SW480 (cell line): ENCODE results near the gene PPTC7.
A peak's percentile ranks its signal among the peaks of the same experiment; 100 is the strongest.
"Not testable (repeated sequence)": the region's sequence is repeated elsewhere in the genome, so short reads cannot be mapped to it uniquely, and the experiment has no call there.

Source experiments
- DNase-seq: peaks from one replicate; pipeline ENCODE4 v3.0.0-alpha.2; 2016; ENCODE audit warnings: low spot score

The PPTC7 gene

GRCh38 chr12:110585231-110585799, 2.2 kb upstream of the PPTC7 start:
- DNase-seq, result no peak

DNA sequence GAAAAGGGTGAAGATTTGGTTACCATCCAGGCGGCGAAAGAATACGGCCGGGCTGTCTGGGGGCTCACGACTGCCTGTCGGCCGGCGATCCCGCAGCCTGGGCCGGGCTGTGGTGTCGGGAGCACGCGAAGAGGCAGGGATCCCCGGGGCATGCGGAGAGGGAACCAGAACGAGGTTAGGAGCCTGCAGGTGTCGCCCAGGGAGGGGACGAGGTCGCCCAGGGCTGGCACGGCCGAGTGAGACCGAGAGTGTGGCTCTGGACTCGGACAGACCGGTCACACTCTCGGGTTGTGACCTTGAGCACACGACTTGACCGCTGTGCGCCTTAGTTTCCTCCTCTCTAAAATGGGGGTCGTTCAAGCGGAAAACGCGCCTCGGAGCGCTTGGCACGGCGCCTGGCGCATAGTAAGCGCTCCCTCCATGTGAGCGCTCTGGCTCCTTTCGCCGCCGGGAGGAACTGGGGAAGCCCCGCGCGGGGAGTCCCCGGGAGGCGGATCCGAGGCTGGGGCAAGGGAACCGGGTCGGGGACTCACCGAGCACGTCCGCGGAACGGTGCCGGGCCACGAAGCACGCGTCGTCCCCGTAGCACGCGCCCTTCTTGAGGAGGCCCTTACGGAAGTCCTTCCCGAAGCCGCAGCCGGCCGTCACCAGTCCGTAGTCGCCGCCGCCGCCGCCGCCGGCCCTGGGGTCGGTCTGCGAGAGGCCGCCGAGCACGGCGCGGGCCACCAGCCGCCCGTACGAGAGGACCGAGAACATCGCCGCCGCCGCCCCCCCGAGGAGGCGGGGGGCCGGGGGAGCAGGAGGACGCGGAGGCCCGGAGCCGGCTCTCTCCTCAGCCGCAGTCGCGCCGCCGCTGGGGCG, 612 bp downstream of the PPTC7 start:
- peak; percentile 46 for DNase-seq

GRCh38 chr12:110581931-110582275, 1.2 kb downstream of the PPTC7 start:
- peak; percentile 38 for DNase-seq

GRCh38 chr12:110579535-110580253, 3.4 kb downstream of the PPTC7 start:
- DNase-seq, result no peak

DNA sequence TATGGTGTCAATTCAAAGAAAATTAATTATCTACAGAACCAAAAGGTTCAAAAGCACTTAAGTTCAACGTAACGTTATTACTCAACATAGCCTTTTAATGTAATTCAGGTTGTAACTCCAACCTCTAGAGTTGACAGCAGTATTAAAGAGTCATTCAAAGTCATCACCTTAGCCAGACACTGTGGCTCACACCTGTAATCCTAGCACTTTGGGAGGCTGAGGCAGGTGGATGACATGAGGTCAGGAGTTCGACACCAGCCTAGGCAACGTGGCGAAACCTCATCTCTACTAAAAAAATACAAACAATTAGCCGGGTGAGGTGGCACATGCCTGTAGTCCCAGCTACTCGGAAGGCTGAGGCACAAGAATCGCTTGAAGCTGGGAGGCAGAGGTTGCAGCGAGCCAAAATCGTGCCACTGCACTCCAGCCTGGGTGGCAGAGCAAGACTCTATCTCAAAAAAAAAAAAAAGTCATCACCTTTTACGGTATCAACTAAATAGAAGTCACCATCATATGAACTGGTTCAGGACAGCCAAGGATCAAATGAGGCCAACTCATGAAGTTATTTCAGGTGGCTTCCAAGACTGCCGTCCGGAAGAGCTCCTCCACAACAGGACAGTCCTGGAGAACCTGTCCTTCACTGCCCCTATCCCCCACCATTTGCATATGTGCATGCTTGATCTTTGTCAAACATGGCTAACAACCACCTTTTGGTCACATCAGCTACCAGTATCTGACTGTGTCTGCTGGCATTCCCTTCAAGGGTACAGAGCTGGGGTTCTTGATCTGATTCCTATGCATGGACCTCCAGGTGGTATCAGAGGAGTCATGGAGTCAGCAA, 4.2 kb downstream of the PPTC7 start:
- DNase-seq, result peak; percentile 59

DNA sequence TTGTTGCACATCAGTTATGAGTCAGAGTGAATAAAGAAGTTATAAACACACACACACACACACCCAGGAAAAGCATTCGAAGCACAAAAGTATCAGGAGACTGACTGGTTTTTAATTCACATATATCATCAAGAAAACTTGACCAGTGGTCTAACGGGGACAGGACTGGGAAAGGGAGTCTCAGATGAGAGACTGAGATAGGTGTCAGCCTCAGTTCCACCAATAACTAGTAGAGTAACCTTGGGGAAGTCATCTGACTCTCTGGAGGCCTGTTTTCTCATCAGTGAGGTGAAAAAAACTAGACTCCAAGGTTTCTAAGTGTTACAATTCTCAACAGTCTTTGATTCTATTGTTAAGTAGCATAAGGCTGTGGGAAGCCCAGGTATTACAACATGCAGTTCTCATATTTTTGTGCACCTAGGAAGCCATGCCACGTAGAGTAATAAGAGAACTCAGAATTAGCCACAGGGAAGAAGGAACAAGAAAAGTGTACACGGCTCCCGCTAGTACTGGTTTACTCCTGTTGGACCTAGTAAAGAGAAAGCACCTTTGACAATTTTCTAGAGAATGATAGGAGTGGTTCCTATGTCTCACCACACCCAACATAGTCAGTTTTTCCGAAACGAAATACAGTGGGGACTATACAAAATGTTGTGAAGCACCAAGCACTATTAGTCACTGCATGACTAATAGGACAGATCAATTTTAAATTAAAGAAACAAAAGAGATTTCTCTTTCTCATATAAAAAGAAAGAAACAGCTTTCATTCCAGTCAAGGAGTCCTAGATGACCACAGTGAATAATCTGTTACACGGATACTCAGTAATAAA, 5.0 kb downstream of the PPTC7 start:
- peak; percentile 88 for DNase-seq

GRCh38 chr12:110576504-110576903, 6.6 kb downstream of the PPTC7 start:
- DNase-seq, result no peak

- DNase-seq, result peak; percentile 49
Observed at GRCh38 chr12:110575326-110575725, 7.8 kb downstream of the PPTC7 start.

DNA sequence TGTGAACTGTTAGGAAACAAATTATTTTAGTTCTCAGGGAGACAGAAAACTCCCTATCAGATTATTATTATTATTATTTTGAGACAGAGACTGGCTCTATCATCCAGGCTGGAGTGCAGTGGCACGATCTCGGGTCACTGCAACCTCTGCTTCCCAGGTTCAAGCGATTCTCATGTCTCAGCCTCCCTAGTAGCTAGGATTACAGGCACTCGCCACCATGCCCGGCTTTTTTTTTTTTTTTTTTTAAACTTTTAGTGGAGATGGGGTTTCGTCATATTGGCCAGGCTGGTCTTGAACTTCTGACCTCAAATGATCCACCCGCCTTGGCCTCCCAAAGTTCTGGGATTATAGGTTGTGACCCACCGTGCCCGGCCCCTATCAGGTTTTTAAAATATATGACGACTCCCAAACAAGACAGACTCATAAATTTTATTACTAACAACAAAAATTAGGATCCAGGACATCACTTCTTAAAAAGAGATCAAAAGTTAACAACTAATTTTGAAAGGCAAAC, 8.3 kb downstream of the PPTC7 start:
- not testable (repeated sequence) for DNase-seq

- DNase-seq, result no peak
Observed at GRCh38 chr12:110574044-110574443, 9.1 kb downstream of the PPTC7 start.

- not testable (repeated sequence) for DNase-seq
Observed at GRCh38 chr12:110570798-110571197, 12.3 kb downstream of the PPTC7 start.

- DNase-seq, result not testable (repeated sequence)
Observed at GRCh38 chr12:110569838-110570237, 13.3 kb downstream of the PPTC7 start.

- DNase-seq, result no peak
Observed at GRCh38 chr12:110568752-110569151, 14.4 kb downstream of the PPTC7 start.

DNA sequence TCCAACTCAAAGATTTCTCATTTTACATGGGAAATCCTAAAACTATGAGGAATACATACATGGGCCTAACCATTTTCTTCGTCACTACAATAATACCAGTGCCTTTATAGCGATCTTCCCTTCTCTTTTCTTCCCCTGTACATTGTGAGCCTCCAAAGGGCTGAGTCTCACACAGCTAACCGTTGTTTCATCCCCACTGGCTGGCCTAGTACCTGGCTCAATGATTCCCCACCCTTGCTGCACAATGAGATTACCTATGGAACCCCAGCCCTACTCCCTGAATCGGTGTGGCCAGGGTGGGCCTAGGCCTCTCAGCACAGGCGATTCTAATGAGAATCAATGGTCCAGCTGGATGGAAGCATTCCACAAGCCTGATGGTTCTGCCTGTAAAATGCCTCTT, 16.1 kb downstream of the PPTC7 start:
- no peak for DNase-seq

DNA sequence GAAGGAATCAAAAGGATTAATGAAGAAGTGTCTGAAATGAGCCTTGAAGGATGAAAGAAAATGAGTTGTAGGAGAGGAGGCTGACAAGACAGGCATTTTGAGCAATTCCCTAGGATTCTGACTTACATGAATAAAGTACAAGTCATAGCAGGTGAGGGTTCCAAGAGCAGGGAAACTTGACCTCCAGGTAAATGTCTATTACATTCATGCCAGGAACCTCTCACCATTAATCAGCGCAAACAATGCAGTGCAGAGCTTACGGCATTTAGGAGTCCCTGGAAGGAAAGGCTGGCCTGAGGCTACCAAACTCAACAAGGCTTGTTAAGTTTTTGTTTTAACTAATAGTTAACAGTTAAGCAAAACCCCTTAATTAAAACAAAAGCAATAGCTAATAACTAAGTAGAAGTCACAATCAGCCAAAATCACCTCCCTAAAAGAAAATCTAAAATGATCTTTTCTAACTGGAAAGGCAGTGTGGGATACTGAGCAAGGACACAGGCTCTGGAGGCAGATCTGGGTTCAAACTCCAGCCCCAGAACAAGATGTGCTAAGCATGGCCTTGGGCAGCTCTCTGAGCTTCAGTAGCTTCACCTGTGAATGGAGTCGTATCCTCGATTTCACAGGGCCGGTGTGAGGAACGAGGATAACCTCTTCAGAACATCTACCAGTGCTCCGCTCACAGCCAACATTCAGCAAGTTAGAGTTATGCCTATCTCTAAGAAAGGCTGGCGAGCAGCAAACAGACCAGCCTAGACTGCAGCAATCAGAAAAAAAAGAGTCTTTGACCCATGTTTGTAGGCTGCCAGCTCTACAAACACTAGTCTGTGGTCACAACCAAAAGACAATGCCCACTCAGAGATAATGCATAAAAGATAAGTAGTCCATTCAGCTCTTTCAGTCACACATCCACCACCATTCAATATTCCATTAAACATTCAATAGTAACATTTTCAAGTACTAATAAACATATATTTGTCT, 16.9 kb downstream of the PPTC7 start:
- no peak for DNase-seq

DNA sequence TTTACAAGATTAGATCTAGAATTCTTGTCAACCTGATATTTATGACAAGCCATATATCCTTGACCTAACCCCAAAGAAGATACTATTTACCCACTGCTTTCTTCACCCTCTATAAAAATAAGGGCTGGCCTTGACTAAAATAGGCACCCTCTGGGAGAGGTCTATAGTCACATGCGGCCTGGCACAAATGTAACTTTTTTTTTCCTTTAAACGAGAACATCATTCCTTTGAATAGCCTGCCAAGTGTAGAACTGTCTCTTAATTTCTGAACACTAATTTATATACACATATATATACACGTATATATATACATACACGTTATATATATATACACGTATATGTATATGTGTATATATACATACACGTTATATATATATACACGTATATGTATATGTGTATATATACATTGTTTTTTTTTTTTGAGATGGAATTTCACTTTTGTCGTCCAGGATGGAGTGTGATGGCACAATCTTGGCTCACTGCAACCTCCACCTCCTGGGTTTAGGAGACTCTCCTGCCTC, 18.6 kb downstream of the PPTC7 start:
- no peak for DNase-seq

DNA sequence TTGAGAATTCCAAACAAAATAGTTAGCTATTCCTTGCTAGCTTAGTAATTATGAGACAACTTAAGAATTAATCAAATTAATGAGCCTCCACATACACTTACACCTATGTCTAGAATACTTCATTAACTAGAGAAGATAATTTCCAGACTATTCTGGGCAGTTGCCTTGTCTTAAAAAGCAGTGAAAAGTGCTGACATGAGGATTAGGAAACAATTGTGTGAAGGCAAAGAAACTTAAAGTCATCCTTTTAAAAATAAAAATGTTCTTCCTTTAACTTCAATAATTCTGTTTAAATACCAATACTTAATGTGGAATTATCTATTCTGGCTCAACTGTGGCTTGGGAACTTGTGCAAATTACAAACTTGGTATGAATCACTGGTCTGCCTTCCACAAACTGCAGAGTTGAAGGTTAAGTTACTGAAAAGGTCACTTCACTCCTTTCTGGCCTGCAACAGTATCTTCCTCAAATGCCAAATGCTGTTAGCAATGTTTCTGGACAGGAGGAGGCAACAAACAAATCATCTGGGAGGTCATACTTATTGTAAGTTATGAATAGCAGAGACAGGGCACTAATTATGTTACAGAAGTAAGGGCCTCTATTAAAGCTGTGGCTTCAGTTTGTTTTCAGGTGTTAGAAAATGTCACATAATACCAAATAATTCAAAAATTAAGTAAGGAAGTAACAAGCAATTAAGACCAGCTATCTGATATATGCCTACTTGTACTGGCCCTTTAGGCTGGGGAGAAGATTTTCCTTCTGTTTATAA, 19.2 kb downstream of the PPTC7 start:
- DNase-seq, result no peak

- not testable (repeated sequence) for DNase-seq
Observed at GRCh38 chr12:110562386-110562785, 20.7 kb downstream of the PPTC7 start.
